Testis (tissue), 3 donors: Measurements from ENCODE around the gene RALGAPA1. TPM values are rescaled to one million over a fixed set of nuclear protein-coding genes. Genes with fewer than 3 reads are reported as not detected.
"Not testable (repeated sequence)": the region's sequence is repeated elsewhere in the genome, so short reads cannot be mapped to it uniquely, and the experiment has no call there.

ENCODE experiments used
- DNase-seq: peaks from one replicate; pipeline ENCODE4 v3.0.0-alpha.2; 2019
- H3K27ac ChIP-seq, 2 donors: fragments of 200-600 bp; sonication (generic); one replicate each; pipeline ENCODE4 v1.5.1; 2019
- H3K27me3 ChIP-seq: fragments of 200-600 bp; sonication (generic); one replicate; pipeline ENCODE4 v1.5.1; 2019
- H3K36me3 ChIP-seq: fragments of 200-600 bp; sonication (generic); one replicate; pipeline ENCODE4 v1.5.1; 2017; ENCODE audit warnings: low read depth; ENCODE audit errors: missing control alignments
- H3K4me1 ChIP-seq: fragments of 200-600 bp; sonication (generic); one replicate; pipeline ENCODE4 v1.5.1; 2019
- H3K4me3 ChIP-seq, 2 donors: fragments of 200-600 bp; sonication (generic); one replicate each; pipeline ENCODE4 v1.5.1; 2017 to 2019
- H3K9me3 ChIP-seq: fragments of 200-600 bp; sonication (generic); one replicate; pipeline ENCODE4 v1.5.1; 2017
- CTCF ChIP-seq, 3 experiments: fragments of 450-650 bp in 2 of 3; fragments of 200-600 bp in 1 of 3; sonication (generic) in 1 of 3; IDR thresholded peaks; one replicate each; pipeline ENCODE4 v1.5.1; 2016 to 2019; ENCODE audit warnings: antibody characterized with exemption in 3 of 3, mild to moderate bottlenecking in 2 of 3, moderate library complexity in 1 of 3
- POLR2A ChIP-seq: fragments of 450-650 bp; IDR thresholded peaks from one replicate; pipeline ENCODE4 v1.6.1; 2017; ENCODE audit warnings: antibody characterized with exemption, mild to moderate bottlenecking, moderate library complexity
- WGBS, 2 donors: methylation state at CpG; one replicate each; pipeline ENCODE4 v1.1.5; 2018; 5-methylcytosine and 5-hydroxymethylcytosine counted together
- intact Hi-C: fragments of 100-400 bp; cut with DNase I; formaldehyde crosslinking; loops from one replicate; pipeline ENCODE4 v1.15.1; 2023; ENCODE audit warnings: low total_unique reads
- polyA plus RNA-seq: library from polyadenylated mRNA; stranded (reverse); fragments of 350-450 nt; fragmentation: Illumina TruSeq; extraction: RNeasy Lipid Tissue Mini Kit (QIAGEN cat#74804); gene quantifications from one replicate; pipeline ENCODE4 v1.2.3, GENCODE V29; 2014; ENCODE audit warnings: low read depth, low replicate concordance; ENCODE audit not compliant: insufficient read depth
- total RNA-seq, 2 donors: library from RNA; depleted of rRNA; stranded (reverse); fragments of >200 nt; gene quantifications; one replicate each; pipeline ENCODE4 v1.2.3, GENCODE V29; 2016

RALGAPA1 gene
- total and polyA plus RNA-seq, 3 donors from 2014 or later, result 25.6 to 111 (median 75.1) TPM

DNA sequence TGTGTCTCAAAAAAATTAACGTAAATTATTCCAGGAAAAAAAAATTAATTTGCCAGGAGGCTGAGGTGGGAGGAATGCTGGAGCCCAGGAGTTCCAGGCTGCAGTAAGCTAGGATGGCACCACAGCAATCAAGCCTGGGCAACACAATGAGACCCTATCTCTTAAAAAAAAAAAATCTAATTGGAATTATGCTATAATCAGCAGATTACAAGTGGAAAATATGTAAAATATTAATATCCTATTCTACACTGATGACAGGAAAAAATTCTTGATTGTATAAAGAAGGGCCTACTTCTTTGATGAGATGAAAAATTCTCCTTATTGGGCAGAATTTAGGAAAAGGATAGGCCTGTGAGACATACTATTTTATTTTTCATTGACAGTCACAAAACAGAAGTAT is 114.0 kb downstream of the RALGAPA1 start:
- intact Hi-C loops, result no loop called here
- DNase-seq, result no peak
- Histone ChIP-seq H3K27ac (no peak overlapping the region), H3K36me3 (no peaks in the 10 kb centered on the region), H3K9me3 (no peaks in the 10 kb centered on the region), H3K4me3 (no peak overlapping the region), H3K4me1 (no peaks in the 10 kb centered on the region), H3K27me3 (no peaks in the 10 kb centered on the region)
- 50 to 82% methylated on average over 1 of the region's 1 CpG for WGBS, 2 donors
- TF ChIP-seq POLR2A (no peak), CTCF (IDR thresholded peaks at IDR 0.05) (no peak)

DNA sequence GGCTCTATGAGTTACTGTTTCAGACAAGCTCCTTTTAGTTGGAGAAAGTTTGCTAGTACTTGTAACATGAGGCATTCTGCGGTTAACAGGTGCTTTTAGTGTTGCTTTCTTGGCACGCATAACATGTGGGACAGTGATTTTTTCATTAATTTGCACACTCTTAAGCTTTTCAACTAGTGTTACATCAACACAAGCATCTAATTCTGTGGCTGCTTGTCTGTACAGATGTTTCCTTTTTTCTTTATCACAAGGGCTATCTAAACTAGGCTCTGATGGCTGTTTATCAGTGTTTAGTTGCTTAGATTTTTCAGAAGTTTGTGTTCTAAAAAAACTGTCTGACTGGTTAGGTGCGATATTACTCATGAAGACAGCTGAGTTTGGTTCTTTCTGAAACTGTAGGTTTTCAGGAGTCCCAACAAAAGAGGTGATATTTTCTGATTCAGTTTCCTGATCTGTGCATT is 120.1 kb downstream of the RALGAPA1 start:
- no peak for DNase-seq
- TF ChIP-seq CTCF (IDR thresholded peaks at IDR 0.05) (no peak), POLR2A (no peak)
- no peak overlapping the region for H3K27ac ChIP-seq
- intact Hi-C loops, result no loop called here
- H3K27me3 ChIP-seq, result no peaks in the 10 kb centered on the region
- WGBS, 2 donors, result 80 to 82% methylated on average over 3 of the region's 3 CpGs
- H3K4me1 ChIP-seq, result no peaks in the 10 kb centered on the region
- H3K36me3 ChIP-seq, result no peaks in the 10 kb centered on the region
- no peak overlapping the region for H3K4me3 ChIP-seq
- H3K9me3 ChIP-seq, result no peaks in the 10 kb centered on the region

DNA sequence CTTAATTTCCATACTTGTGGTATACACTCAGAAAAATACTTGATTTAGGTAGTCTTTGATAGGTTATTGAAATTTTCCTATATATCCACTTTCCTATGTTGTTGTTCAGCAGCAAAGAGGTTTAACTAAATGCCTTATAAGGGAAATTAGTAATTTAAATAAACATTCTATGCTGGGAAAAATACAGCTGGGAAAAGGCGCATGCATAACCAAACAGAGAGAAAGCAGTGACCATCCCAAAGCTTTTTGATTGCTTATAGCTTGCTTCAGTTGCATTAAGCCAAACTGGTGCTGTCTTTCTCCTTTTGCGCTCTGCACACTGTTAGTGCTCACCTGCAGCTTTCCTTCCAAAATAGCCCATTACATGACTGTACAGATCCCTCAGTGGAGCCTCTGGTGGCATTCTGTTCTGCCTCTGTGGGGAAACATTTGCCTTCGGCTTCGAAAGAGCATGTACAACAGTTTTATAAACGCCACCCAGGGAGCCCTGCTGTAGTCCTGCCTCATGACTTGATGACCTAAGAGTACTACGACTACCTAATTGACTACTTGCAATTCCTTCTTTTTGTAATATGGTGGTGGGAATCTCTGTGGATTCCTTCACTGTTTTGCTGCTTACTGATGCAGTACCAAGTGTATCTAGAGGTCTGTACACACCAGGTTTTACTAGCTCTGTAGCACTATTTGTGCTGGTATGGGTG is 120.8 kb downstream of the RALGAPA1 start:
- no peaks in the 10 kb centered on the region for H3K27me3 ChIP-seq
- no peaks in the 10 kb centered on the region for H3K36me3 ChIP-seq
- TF ChIP-seq POLR2A (no peak), CTCF (IDR thresholded peaks at IDR 0.05) (no peak)
- DNase-seq, result no peak
- H3K27ac ChIP-seq, result no peak overlapping the region
- H3K9me3 ChIP-seq, result no peaks in the 10 kb centered on the region
- H3K4me3 ChIP-seq, result no peak overlapping the region
- WGBS, 2 donors, result 91 to 94% methylated on average over 6 of the region's 6 CpGs
- intact Hi-C loops, result no loop called here
- no peaks in the 10 kb centered on the region for H3K4me1 ChIP-seq

DNA sequence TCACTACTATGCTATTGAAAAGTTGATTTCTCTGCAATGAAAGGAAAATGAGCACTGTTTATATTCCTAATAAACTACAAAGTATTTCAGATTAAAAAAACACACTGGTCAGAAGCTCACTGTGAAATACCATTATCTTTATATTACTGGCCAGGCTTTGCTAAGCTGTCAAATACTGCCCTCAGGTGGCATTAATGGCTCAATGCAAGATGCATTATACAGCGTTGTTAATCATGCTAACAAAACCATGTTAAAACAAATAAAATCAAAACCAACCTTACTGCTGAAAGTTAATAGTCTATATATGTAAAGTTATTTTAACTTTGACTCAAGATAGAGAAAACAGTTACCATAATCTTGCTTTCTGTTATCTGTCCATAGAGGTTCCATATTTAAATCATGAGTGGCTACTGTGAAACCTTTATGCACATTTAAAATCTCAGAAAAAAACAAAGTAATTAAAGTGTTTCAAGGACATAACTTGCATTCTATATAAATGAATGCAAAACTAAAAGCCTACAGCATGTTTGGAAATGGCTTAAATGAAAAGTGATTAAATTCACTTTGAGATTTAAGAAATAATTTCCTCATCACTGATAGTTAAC is 121.7 kb downstream of the RALGAPA1 start:
- no peak overlapping the region for H3K27ac ChIP-seq
- TF ChIP-seq POLR2A (no peak), CTCF (IDR thresholded peaks at IDR 0.05) (peak; percentile 35 to 55 (median 45))
- H3K9me3 ChIP-seq, result no peaks in the 10 kb centered on the region
- no peaks in the 10 kb centered on the region for H3K4me1 ChIP-seq
- H3K27me3 ChIP-seq, result no peaks in the 10 kb centered on the region
- 30 to 48% methylated on average over 1 of the region's 1 CpG for WGBS, 2 donors
- intact Hi-C loops, result no loop called here
- no peaks in the 10 kb centered on the region for H3K36me3 ChIP-seq
- DNase-seq, result peak; percentile 46
- no peak overlapping the region for H3K4me3 ChIP-seq

- H3K27ac ChIP-seq, H3K4me3 ChIP-seq, H3K27me3 ChIP-seq, H3K9me3 ChIP-seq, H3K4me1 ChIP-seq, intact Hi-C loops, DNase-seq, H3K36me3 ChIP-seq: not testable (repeated sequence)
- 90 to 95% methylated on average over 4 of the region's 4 CpGs for whole genome bisulfite sequencing, 2 donors
Observed at GRCh38 chr14:35683688-35684087, 125.4 kb downstream of the RALGAPA1 start.
